ENCODE results near the gene MAST4.

Gene MAST4

GRCh38 chr5:66909364-66909763, 313.2 kb downstream of the MAST4 start:
- peak; percentile 36 for DNase-seq (ENCODE audit: low read depth)

- no peak for DNase-seq (ENCODE audit: low read depth)
Measured at GRCh38 chr5:66912787-66913186, 316.6 kb downstream of the MAST4 start.

GRCh38 chr5:66915531-66915930, 319.3 kb downstream of the MAST4 start:
- no peak for DNase-seq (ENCODE audit: low read depth)

- DNase-seq (ENCODE audit: low read depth): no peak
Measured at GRCh38 chr5:66922881-66923280, 326.7 kb downstream of the MAST4 start.

- DNase-seq (ENCODE audit: low read depth): no peak
Measured at GRCh38 chr5:66923457-66923856, 327.3 kb downstream of the MAST4 start.

- DNase-seq (ENCODE audit: low read depth): no peak
Measured at GRCh38 chr5:66923922-66924321, 327.7 kb downstream of the MAST4 start.

- DNase-seq (ENCODE audit: low read depth): no peak
Measured at GRCh38 chr5:66927140-66927539, 330.9 kb downstream of the MAST4 start.

GRCh38 chr5:66929281-66929680, 333.1 kb downstream of the MAST4 start:
- DNase-seq (ENCODE audit: low read depth): no peak

- DNase-seq (ENCODE audit: low read depth): no peak
Measured at GRCh38 chr5:66929995-66930394, 333.8 kb downstream of the MAST4 start.

- no peak for DNase-seq (ENCODE audit: low read depth)
Measured at GRCh38 chr5:66931651-66932050, 335.5 kb downstream of the MAST4 start.

GRCh38 chr5:66932457-66932856, 336.3 kb downstream of the MAST4 start:
- peak; percentile 66 for DNase-seq (ENCODE audit: low read depth)

- peak; percentile 13 for DNase-seq (ENCODE audit: low read depth)
Measured at GRCh38 chr5:66933066-66933465, 336.9 kb downstream of the MAST4 start.

GRCh38 chr5:66939094-66939493, 342.9 kb downstream of the MAST4 start:
- DNase-seq (ENCODE audit: low read depth): no peak

- no peak for DNase-seq (ENCODE audit: low read depth)
Measured at GRCh38 chr5:66945389-66946349, 349.5 kb downstream of the MAST4 start.

GRCh38 chr5:66947458-66947857, 351.3 kb downstream of the MAST4 start:
- no peak for DNase-seq (ENCODE audit: low read depth)

GRCh38 chr5:66949066-66949465, 352.9 kb downstream of the MAST4 start:
- DNase-seq (ENCODE audit: low read depth): no peak

GRCh38 chr5:66952153-66952552, 356.0 kb downstream of the MAST4 start:
- no peak for DNase-seq (ENCODE audit: low read depth)

GRCh38 chr5:66956439-66956838, 360.2 kb downstream of the MAST4 start:
- DNase-seq (ENCODE audit: low read depth): no peak

- DNase-seq (ENCODE audit: low read depth): peak; percentile 77
Measured at GRCh38 chr5:66958201-66958979, 362.2 kb downstream of the MAST4 start.

- peak; percentile 91 for DNase-seq (ENCODE audit: low read depth)
Measured at GRCh38 chr5:66958980-66959641, 362.9 kb downstream of the MAST4 start.

GRCh38 chr5:66959653-66960052, 363.5 kb downstream of the MAST4 start:
- DNase-seq (ENCODE audit: low read depth): peak; percentile 36

GRCh38 chr5:66960369-66961137, 364.4 kb downstream of the MAST4 start:
- DNase-seq (ENCODE audit: low read depth): peak; percentile 40

All from fibroblast of gingiva (primary cell).